Astrocyte (in vitro differentiated cells and primary cell): ENCODE data around the gene GPC3. TPM values are rescaled to one million over a fixed set of nuclear protein-coding genes. Genes with fewer than 3 reads are reported as not detected.

Experiments used
- DNase-seq: peaks from one replicate; pipeline ENCODE4 v3.0.0-alpha.2; 2010; ENCODE audit warnings: low read depth
- FAIRE-seq: peaks from 2 replicates; lab custom pipeline; 2011; peaks lifted over from hg19 to GRCh38; lab: Jason Lieb, UNC
- H2AFZ ChIP-seq: 2 replicates; pipeline ENCODE4 v1.6.0; 2012; ENCODE audit warnings: low read depth, low read length, inconsistent platforms
- H3K27ac ChIP-seq: 2 replicates; pipeline ENCODE4 v1.5.1; 2011; ENCODE audit warnings: low read depth, low read length, inconsistent platforms
- H3K27me3 ChIP-seq: 2 replicates; pipeline ENCODE4 v1.6.0; 2011; ENCODE audit warnings: low read length, inconsistent platforms; ENCODE audit not compliant: insufficient read depth
- H3K36me3 ChIP-seq: 2 replicates; pipeline ENCODE4 v1.5.1; 2011; ENCODE audit warnings: low read length, inconsistent platforms; ENCODE audit not compliant: insufficient read depth
- H3K4me1 ChIP-seq: 2 replicates; pipeline ENCODE4 v1.5.1; 2011; ENCODE audit warnings: low read length, inconsistent platforms; ENCODE audit not compliant: insufficient read depth
- H3K4me2 ChIP-seq: 2 replicates; pipeline ENCODE4 v1.6.0; 2012; ENCODE audit warnings: low read length, inconsistent platforms
- H3K4me3 ChIP-seq: 2 replicates; pipeline ENCODE4 v1.5.1; 2011; ENCODE audit warnings: low read depth, mild to moderate bottlenecking, low read length, inconsistent platforms; ENCODE audit not compliant: insufficient read depth
- H3K79me2 ChIP-seq: 2 replicates; pipeline ENCODE4 v1.6.0; 2012; ENCODE audit warnings: mild to moderate bottlenecking, low read length, inconsistent platforms; ENCODE audit not compliant: insufficient read depth
- H3K9ac ChIP-seq: 2 replicates; pipeline ENCODE4 v1.6.0; 2012; ENCODE audit warnings: mild to moderate bottlenecking, low read length, inconsistent platforms
- H3K9me3 ChIP-seq: 2 replicates; pipeline ENCODE4 v1.5.1; 2012; ENCODE audit warnings: low read depth, mild to moderate bottlenecking, low read length, inconsistent platforms; ENCODE audit not compliant: insufficient read depth
- H4K20me1 ChIP-seq: 2 replicates; pipeline ENCODE4 v1.6.0; 2012; ENCODE audit warnings: low read length, inconsistent platforms; ENCODE audit not compliant: insufficient read depth
- H3K27ac Mint-ChIP-seq: one replicate; pipeline ENCODE4 v1.8.0; 2021; ENCODE audit warnings: mild to moderate bottlenecking, mixed read lengths; ENCODE audit not compliant: unreplicated experiment
- H3K27me3 Mint-ChIP-seq: one replicate; pipeline ENCODE4 v1.8.0; 2021; ENCODE audit warnings: low read depth, mixed read lengths; ENCODE audit not compliant: unreplicated experiment
- H3K36me3 Mint-ChIP-seq: one replicate; pipeline ENCODE4 v1.8.0; 2021; ENCODE audit warnings: low read depth, mixed read lengths; ENCODE audit not compliant: unreplicated experiment
- H3K4me1 Mint-ChIP-seq: one replicate; pipeline ENCODE4 v1.8.0; 2021; ENCODE audit warnings: low read depth, mixed read lengths; ENCODE audit not compliant: unreplicated experiment
- H3K4me3 Mint-ChIP-seq: one replicate; pipeline ENCODE4 v1.8.0; 2021; ENCODE audit warnings: mild to moderate bottlenecking, moderate library complexity, mixed read lengths; ENCODE audit not compliant: unreplicated experiment
- H3K9me3 Mint-ChIP-seq: one replicate; pipeline ENCODE4 v1.8.0; 2021; ENCODE audit warnings: mild to moderate bottlenecking, mixed read lengths; ENCODE audit not compliant: unreplicated experiment
- EZH2 ChIP-seq: IDR thresholded peaks from 2 replicates; pipeline ENCODE4 v1.6.1; 2012; ENCODE audit warnings: mild to moderate bottlenecking, low read length, inconsistent platforms; ENCODE audit not compliant: insufficient read depth
- total RNA-seq: library from RNA; stranded (reverse); gene quantifications from 2 replicates; pipeline ENCODE4 v1.2.1, GENCODE V29; 2021
- TF ChIP-seq, protein P1 (sequence below): IDR thresholded peaks from 2 replicates; pipeline ENCODE4 v1.5.1; 2011; ENCODE audit warnings: low read depth, mild to moderate bottlenecking, inconsistent platforms, low read length, moderate library complexity; ENCODE audit not compliant: insufficient read depth

GPC3 gene
- total RNA-seq, 1 donor from 2014 or later, result 8.2 TPM

- Mint-ChIP-seq H3K4me3 (no peak overlapping the region), H3K27ac (no peak overlapping the region), H3K27me3 (no peaks in the 10 kb centered on the region), H3K36me3 (no peaks in the 10 kb centered on the region), H3K4me1 (no peaks in the 10 kb centered on the region), H3K9me3 (peaks cover 2% of the 10 kb centered on the region)
- no peaks in the 10 kb centered on the region for H3K4me1 ChIP-seq
- H3K27ac ChIP-seq, result no peak overlapping the region
- no peak overlapping the region for H2AFZ ChIP-seq
- no peaks in the 10 kb centered on the region for H4K20me1 ChIP-seq
- FAIRE-seq (no peak), DNase-seq (no peak)
- TF ChIP-seq, protein P1, sequence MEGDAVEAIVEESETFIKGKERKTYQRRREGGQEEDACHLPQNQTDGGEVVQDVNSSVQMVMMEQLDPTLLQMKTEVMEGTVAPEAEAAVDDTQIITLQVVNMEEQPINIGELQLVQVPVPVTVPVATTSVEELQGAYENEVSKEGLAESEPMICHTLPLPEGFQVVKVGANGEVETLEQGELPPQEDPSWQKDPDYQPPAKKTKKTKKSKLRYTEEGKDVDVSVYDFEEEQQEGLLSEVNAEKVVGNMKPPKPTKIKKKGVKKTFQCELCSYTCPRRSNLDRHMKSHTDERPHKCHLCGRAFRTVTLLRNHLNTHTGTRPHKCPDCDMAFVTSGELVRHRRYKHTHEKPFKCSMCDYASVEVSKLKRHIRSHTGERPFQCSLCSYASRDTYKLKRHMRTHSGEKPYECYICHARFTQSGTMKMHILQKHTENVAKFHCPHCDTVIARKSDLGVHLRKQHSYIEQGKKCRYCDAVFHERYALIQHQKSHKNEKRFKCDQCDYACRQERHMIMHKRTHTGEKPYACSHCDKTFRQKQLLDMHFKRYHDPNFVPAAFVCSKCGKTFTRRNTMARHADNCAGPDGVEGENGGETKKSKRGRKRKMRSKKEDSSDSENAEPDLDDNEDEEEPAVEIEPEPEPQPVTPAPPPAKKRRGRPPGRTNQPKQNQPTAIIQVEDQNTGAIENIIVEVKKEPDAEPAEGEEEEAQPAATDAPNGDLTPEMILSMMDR, result no peak
- TF ChIP-seq EZH2, result no peak
- no peak overlapping the region for H3K4me3 ChIP-seq
- no peak overlapping the region for H3K9ac ChIP-seq
- H3K4me2 ChIP-seq, result no peak overlapping the region
- H3K36me3 ChIP-seq, result no peaks in the 10 kb centered on the region
- no peaks in the 10 kb centered on the region for H3K9me3 ChIP-seq
- no peaks in the 10 kb centered on the region for H3K27me3 ChIP-seq
- no peaks in the 10 kb centered on the region for H3K79me2 ChIP-seq
Measured at GRCh38 chrX:133789829-133790228, 195.6 kb downstream of the GPC3 start.

- Histone ChIP-seq H2AFZ (no peak overlapping the region), H3K27ac (no peak overlapping the region), H3K9me3 (no peaks in the 10 kb centered on the region), H4K20me1 (no peaks in the 10 kb centered on the region), H3K4me3 (no peak overlapping the region), H3K9ac (no peak overlapping the region), H3K79me2 (no peaks in the 10 kb centered on the region), H3K4me2 (no peak overlapping the region), H3K4me1 (no peaks in the 10 kb centered on the region), H3K36me3 (no peaks in the 10 kb centered on the region), H3K27me3 (no peaks in the 10 kb centered on the region)
- no peaks in the 10 kb centered on the region for H3K36me3 Mint-ChIP-seq
- H3K27ac Mint-ChIP-seq, result no peak overlapping the region
- DNase-seq, result no peak
- H3K27me3 Mint-ChIP-seq, result no peaks in the 10 kb centered on the region
- peaks cover 2% of the 10 kb centered on the region for H3K4me1 Mint-ChIP-seq
- FAIRE-seq, result peak; percentile 69
- no peak for TF ChIP-seq EZH2
- TF ChIP-seq, protein P1, result no peak
- H3K4me3 Mint-ChIP-seq, result no peak overlapping the region
- H3K9me3 Mint-ChIP-seq, result peaks cover 2% of the 10 kb centered on the region
Measured at GRCh38 chrX:133786382-133786781, 199.0 kb downstream of the GPC3 start.

- no peaks in the 10 kb centered on the region for H3K27me3 Mint-ChIP-seq
- no peak overlapping the region for H3K4me3 Mint-ChIP-seq
- H3K36me3 Mint-ChIP-seq, result no peaks in the 10 kb centered on the region
- Histone ChIP-seq H3K9ac (no peak overlapping the region), H4K20me1 (no peaks in the 10 kb centered on the region), H3K27ac (no peak overlapping the region), H3K4me1 (no peaks in the 10 kb centered on the region), H3K4me2 (no peak overlapping the region), H3K36me3 (no peaks in the 10 kb centered on the region), H3K27me3 (no peaks in the 10 kb centered on the region), H2AFZ (no peak overlapping the region), H3K79me2 (no peaks in the 10 kb centered on the region), H3K9me3 (no peaks in the 10 kb centered on the region), H3K4me3 (no peak overlapping the region)
- peaks cover 2% of the 10 kb centered on the region for H3K9me3 Mint-ChIP-seq
- TF ChIP-seq EZH2, result no peak
- FAIRE-seq, result no peak
- peaks cover 8% of the 10 kb centered on the region for H3K4me1 Mint-ChIP-seq
- DNase-seq, result no peak
- H3K27ac Mint-ChIP-seq, result no peak overlapping the region
Measured at GRCh38 chrX:133783274-133783673, 202.1 kb downstream of the GPC3 start.
